Heart right ventricle (tissue), 16 donors: ENCODE measurements around the gene PSG1. TPM values are rescaled to one million over a fixed set of nuclear protein-coding genes. Genes with fewer than 3 reads are reported as not detected.
"Not testable (repeated sequence)": the region's sequence is repeated elsewhere in the genome, so short reads cannot be mapped to it uniquely, and the experiment has no call there.

Source experiments
- ATAC-seq, 8 donors: fragments of 200-7000 bp; cut with Tn5 transposase; one replicate each; pipeline ENCODE4 v1.9.1; 2020; ENCODE audit warnings: mild to moderate bottlenecking in 8 of 8, moderate library complexity in 8 of 8, moderate number of reproducible peaks in 1 of 8
- DNase-seq, 2 donors: peaks; one replicate each; pipeline ENCODE4 v3.0.0-alpha.2; 2020
- H3K27ac ChIP-seq, 10 donors: fragments of 200-600 bp; sonication (generic) in 2 of 10; one replicate each; pipeline versions ENCODE4 v1.5.0 to v1.8.0; 2020 to 2022; ENCODE audit warnings: mild to moderate bottlenecking in 3 of 10
- H3K27me3 ChIP-seq, 7 donors: fragments of 200-600 bp; one replicate each; pipeline ENCODE4 v1.8.0; 2021 to 2022; ENCODE audit warnings: mild to moderate bottlenecking in 2 of 7
- H3K36me3 ChIP-seq, 9 donors: fragments of 200-600 bp; sonication (generic) in 1 of 9; one replicate each; pipeline versions ENCODE4 v1.5.0 to v1.8.0; 2020 to 2022; ENCODE audit warnings: mild to moderate bottlenecking in 2 of 9
- H3K4me1 ChIP-seq, 9 donors: fragments of 200-600 bp; sonication (generic) in 1 of 9; one replicate each; pipeline versions ENCODE4 v1.5.0 to v1.8.0; 2020 to 2022; ENCODE audit warnings: mild to moderate bottlenecking in 4 of 9
- H3K4me3 ChIP-seq, 10 donors: fragments of 200-600 bp; sonication (generic) in 2 of 10; one replicate each; pipeline versions ENCODE4 v1.5.0 to v1.8.0; 2020 to 2022; ENCODE audit warnings: mild to moderate bottlenecking in 7 of 10, moderate library complexity in 2 of 10
- H3K9me3 ChIP-seq, 11 donors: fragments of 200-600 bp in 10 of 11; sonication (generic) in 2 of 11; one replicate each; pipeline versions ENCODE4 v1.5.0 to v1.8.0; 2013 to 2022; ENCODE audit warnings: mild to moderate bottlenecking in 2 of 11, control low read depth in 1 of 11, moderate library complexity in 1 of 11
- CTCF ChIP-seq, 9 donors: fragments of 200-600 bp; sonication (generic) in 2 of 9; IDR thresholded peaks; one replicate each; pipeline versions ENCODE4 v1.5.0 to v1.8.0; 2021 to 2022; ENCODE audit warnings: antibody characterized with exemption in 9 of 9, mild to moderate bottlenecking in 5 of 9, moderate library complexity in 1 of 9
- whole genome bisulfite sequencing, 2 donors: extraction: QIAGEN DNeasy Blood & Tissue Kit; methylation state at CpG; one replicate each; pipeline ENCODE4 v1.1.7; 2013; ENCODE audit warnings: inconsistent platforms in 1 of 2; 5-methylcytosine and 5-hydroxymethylcytosine counted together
- intact Hi-C, 10 donors: fragments of 100-400 bp; cut with DNase I; formaldehyde crosslinking; loops; one replicate each; pipeline versions ENCODE4 v1.11.1 to v1.14.2; 2022
- polyA plus RNA-seq, 2 donors: library from polyadenylated mRNA; stranded (reverse); fragments of 200-250 nt; gene quantifications; one replicate each; pipeline ENCODE4 v1.2.3, GENCODE V29; 2013
- total RNA-seq, 10 donors: library from RNA; stranded (reverse); fragmentation: NEBNext Ultra II Directional in 3 of 10; extraction: Animal tissue kit (Norgen Biotek cat#: 25700) in 3 of 10; gene quantifications; one replicate each; pipeline versions ENCODE4 v1.2.1 to v1.2.4, GENCODE V29; 2021 to 2023
- donor health status: Arrhythmogenic right ventricular cardiomyopathy.
- donor health status: ischemic (EF 13 %, LVEDD 7.1; RV severe dilation, severe dysfunction).
- donor health status: healthy with polysubstance abuse.
- donor health status: DM: no; HTN: yes; CAD: no.
- donor health status: DM: no; HTN: no; CAD: no.
- donor health status: ischemic (EF 25% LVEDD 6.9; RV normal size, moderate dysfunction).
- donor health status: ischemic (EF 25% LVEDD 5.7; RV mildly dilated, moderate dysfunction).
- donor health status: healthy.
- donor health status: DM: yes; HTN: yes; CAD: no.
- donor health status: Ischemic cardiomyopathy.
- donor health status: ischemic (EF 35%, LVEDD 5.7; RV mildly dilated, moderate dysfunction).
- donor health status: nonischemic (EF 11% LVEDD 7.7; RV severe dilation, severe dysfunction).
- donor health status: DM: yes; HTN: yes; CAD: no.
- donor health status: PGD.
- donor health status: ischemic (EF 29% LVEDD 5.4; RV normal size, mild dysfunction).
- donor health status: nonischemic (EF 23%, LVEDD 6.1; RV moderate dilation, normal function).

PSG1 gene
- total and polyA plus RNA-seq, 12 donors = not detected

GRCh38 chr19:42850981-42851717 lies 28.4 kb downstream of the PSG1 start:
- no peak for TF ChIP-seq CTCF (IDR thresholded peaks at IDR 0.05)
- no peaks in the 10 kb centered on the region for H3K36me3 ChIP-seq
- intact Hi-C loops = no loop called here
- ATAC-seq = peak in 1 of 8 donors; percentile 84
- peak overlapping the region in 1 of 10 donors; percentile 31 for H3K27ac ChIP-seq
- no peak overlapping the region for H3K4me3 ChIP-seq
- H3K4me1 ChIP-seq = peaks cover 0 to 10% (median 0%) of the 10 kb centered on the region in 9 donors
- DNase-seq = peak; percentile 8 to 12
- peaks cover 0 to 4% (median 0%) of the 10 kb centered on the region in 7 donors for H3K27me3 ChIP-seq
- H3K9me3 ChIP-seq = no peaks in the 10 kb centered on the region
- 48 to 49% methylated on average over 6 of the region's 6 CpGs for WGBS, 2 donors

DNA sequence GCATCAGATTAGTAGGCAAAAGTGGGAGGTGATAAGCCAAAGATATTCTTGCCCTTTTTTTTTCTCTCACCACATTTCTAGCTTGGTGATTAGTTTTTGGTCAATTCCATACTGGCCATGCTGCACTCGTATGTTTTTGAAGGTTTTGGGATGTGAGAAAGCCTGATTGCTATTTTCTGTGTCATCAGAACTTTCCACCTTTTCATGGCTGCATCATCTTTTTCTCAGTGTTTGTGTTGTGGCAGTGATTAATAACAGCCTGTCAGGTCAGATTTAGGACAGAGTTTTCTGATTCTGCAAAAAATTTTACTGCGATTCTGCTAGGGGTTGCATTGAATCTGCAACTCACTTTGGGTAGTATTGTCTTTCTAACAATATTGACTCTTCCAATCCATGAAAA lies 32.9 kb downstream of the PSG1 start:
- Histone ChIP-seq H3K36me3 (no peaks in the 10 kb centered on the region), H3K9me3 (no peaks in the 10 kb centered on the region), H3K4me3 (no peak overlapping the region), H3K4me1 (peaks cover 0 to 7% (median 0%) of the 10 kb centered on the region in 9 donors), H3K27me3 (peaks cover 0 to 7% (median 0%) of the 10 kb centered on the region in 7 donors), H3K27ac (no peak overlapping the region)
- ATAC-seq (no peak), DNase-seq (no peak)
- TF ChIP-seq CTCF (IDR thresholded peaks at IDR 0.05) = no peak
- 62 to 73% methylated on average over 2 of the region's 2 CpGs for WGBS, 2 donors
- intact Hi-C loops = no loop called here

GRCh38 chr19:42843631-42844030 lies 35.9 kb downstream of the PSG1 start:
- WGBS, 2 donors = 51 to 58% methylated on average over 6 to 7 of the region's 7 CpGs
- H3K4me3 ChIP-seq, DNase-seq, H3K27ac ChIP-seq, H3K36me3 ChIP-seq, H3K9me3 ChIP-seq, intact Hi-C loops, H3K4me1 ChIP-seq, ATAC-seq: not testable (repeated sequence)
- peaks cover 0 to 13% (median 0%) of the 10 kb centered on the region in 7 donors for H3K27me3 ChIP-seq

- intact Hi-C loops, ATAC-seq: not testable (repeated sequence)
- WGBS, 2 donors = 83 to 85% methylated on average over 9 of the region's 9 CpGs
Observed at GRCh38 chr19:42832746-42833442, 46.6 kb downstream of the PSG1 start.

GRCh38 chr19:42832023-42832680 lies 47.4 kb downstream of the PSG1 start:
- DNase-seq, H3K4me1 ChIP-seq, H3K27me3 ChIP-seq, H3K27ac ChIP-seq, H3K4me3 ChIP-seq, H3K36me3 ChIP-seq, ATAC-seq, H3K9me3 ChIP-seq, intact Hi-C loops: not testable (repeated sequence)
- 60 to 63% methylated on average over 3 of the region's 3 CpGs for WGBS, 2 donors

More at GRCh38 chr19:42832746-42833442, 46.6 kb downstream of the PSG1 start:
- not testable (repeated sequence) for H3K27ac ChIP-seq, H3K4me1 ChIP-seq, H3K27me3 ChIP-seq, H3K4me3 ChIP-seq, H3K9me3 ChIP-seq, H3K36me3 ChIP-seq, DNase-seq
